HL-60 (cell line): ENCODE data around the gene ASF1B.

Experiments
- CTCF ChIP-seq: IDR thresholded peaks from one replicate; pipeline ENCODE4 v1.5.1; 2011; ENCODE audit warnings: low read length, control low read depth, inconsistent platforms; ENCODE audit not compliant: insufficient read depth
- GABPA ChIP-seq: IDR thresholded peaks from 2 replicates; pipeline ENCODE4 v1.6.1; 2012; ENCODE audit warnings: low read depth
- POLR2AphosphoS5 ChIP-seq: IDR thresholded peaks from 2 replicates; pipeline ENCODE4 v1.6.1; 2012; ENCODE audit warnings: low read depth
- REST ChIP-seq: IDR thresholded peaks from 2 replicates; pipeline ENCODE4 v1.6.1; 2012; ENCODE audit warnings: low read depth; ENCODE audit not compliant: insufficient replicate concordance
- SPI1 ChIP-seq: IDR thresholded peaks from 2 replicates; pipeline ENCODE4 v1.6.1; 2012; ENCODE audit warnings: low read depth, mild to moderate bottlenecking, borderline replicate concordance

GRCh38 chr19:14142262-14143190, 6.1 kb upstream of the ASF1B start:
- TF ChIP-seq CTCF (no peak), POLR2AphosphoS5 (no peak), REST (no peak), GABPA (no peak), SPI1 (no peak)
